GM23248 (cell line): Measurements from ENCODE around the gene KCNK17.

ENCODE experiments used
- EZH2 ChIP-seq: fragments of 200-600 bp; sonication (generic); IDR thresholded peaks from 2 replicates; pipeline ENCODE4 v1.6.1; 2018; ENCODE audit warnings: antibody characterized with exemption, mild to moderate bottlenecking; ENCODE audit not compliant: insufficient read depth, poor library complexity, severe bottlenecking
- EZH2phosphoT487 ChIP-seq: fragments of 200-600 bp; sonication (generic); IDR thresholded peaks from 2 replicates; pipeline ENCODE4 v1.6.1; 2018; ENCODE audit warnings: antibody characterized with exemption, moderate library complexity, mild to moderate bottlenecking, low read depth; ENCODE audit not compliant: insufficient read depth

GRCh38 chr6:39273406-39273821 lies 40.8 kb downstream of the KCNK17 start:
- TF ChIP-seq EZH2phosphoT487 (no peak), EZH2 (no peak)
